GM12878 (cell line): ENCODE data around the gene COMMD3. TPM values are rescaled to one million over a fixed set of nuclear protein-coding genes. Genes with fewer than 3 reads are reported as not detected.

Experiments
- BACH1 ChIP-seq: fragments of 450-650 bp; IDR thresholded peaks from 2 replicates; pipeline ENCODE4 v1.6.1; 2017; ENCODE audit warnings: mild to moderate bottlenecking, borderline replicate concordance
- FOXK2 ChIP-seq: fragments of 450-650 bp; IDR thresholded peaks from 2 replicates; pipeline ENCODE4 v1.6.1; 2017; ENCODE audit warnings: mild to moderate bottlenecking, moderate library complexity
- HSF1 ChIP-seq: fragments of 150-350 bp; IDR thresholded peaks from 2 replicates; pipeline ENCODE4 v1.6.1; 2014; ENCODE audit warnings: mild to moderate bottlenecking, low read depth, low read length
- ZBTB11 ChIP-seq: fragments of 450-650 bp; formaldehyde crosslinking; IDR thresholded peaks from 2 replicates; pipeline ENCODE4 v1.5.0; 2022; ENCODE audit warnings: mild to moderate bottlenecking, missing genetic modification characterization
- polyA plus RNA-seq, 11 experiments: library from polyadenylated mRNA; depleted of rRNA in 4 of 11; unstranded in 6 of 11; stranded (reverse) in 5 of 11; fragments of >200 nt; fragmentation: Nextera tagmentation in 4 of 11; fragmentation: Illumina TruSeq in 1 of 11; extraction: Ambion mirVana in 4 of 11; extraction: Trizol in 1 of 11; gene quantifications; 1 replicate in 1 of 11; 2 replicates in 10 of 11; pipeline versions ENCODE4 v1.2.1 to v1.2.3, GENCODE V29; 2011 to 2016; ENCODE audit warnings: inconsistent platforms in 2 of 11, missing spikeins in 2 of 11, low read depth in 1 of 11
- total RNA-seq, 4 experiments: library from RNA; depleted of rRNA in 3 of 4; stranded (reverse); fragments of >200 nt in 3 of 4; fragmentation: Illumina TruSeq in 1 of 4; extraction: Trizol in 1 of 4; gene quantifications; 2 replicates each; pipeline versions ENCODE4 v1.2.1 to v1.2.3, GENCODE V29; 2013 to 2021

The COMMD3 gene
- total and polyA plus RNA-seq, 10 of the 15 experiments (the other 5 are each of a cell fraction or from before 2014, with no cell fraction given) = 64.5 to 248 (median 84.4) TPM

- TF ChIP-seq ZBTB11 = no peak
- TF ChIP-seq HSF1 = no peak
- no peak for TF ChIP-seq FOXK2
- TF ChIP-seq BACH1 = no peak
Observed at GRCh38 chr10:22325272-22326144, 9.3 kb downstream of the COMMD3 start (continued).
